ENCODE measurements around the gene SLC16A8. TPM values are rescaled to one million over a fixed set of nuclear protein-coding genes. Genes with fewer than 3 reads are reported as not detected.

SLC16A8 gene
- total RNA-seq, 1 experiment from 2014 or later = not detected

GRCh38 chr22:38074181-38075104 is 9.5 kb downstream of the SLC16A8 start:
- no peak for DNase-seq (ENCODE audit: extremely low read depth, low read depth)

- no peak for DNase-seq (ENCODE audit: extremely low read depth, low read depth)
Observed at GRCh38 chr22:38073150-38074130, 10.5 kb downstream of the SLC16A8 start.

- no peak for DNase-seq (ENCODE audit: extremely low read depth, low read depth)
Observed at GRCh38 chr22:38072322-38073149, 11.4 kb downstream of the SLC16A8 start.

- DNase-seq (ENCODE audit: extremely low read depth, low read depth) = no peak
Observed at GRCh38 chr22:38071421-38072321, 12.3 kb downstream of the SLC16A8 start.

GRCh38 chr22:38070250-38070921 is 13.6 kb downstream of the SLC16A8 start:
- no peak for DNase-seq (ENCODE audit: extremely low read depth, low read depth)

GRCh38 chr22:38069372-38070249 is 14.4 kb downstream of the SLC16A8 start:
- no peak for DNase-seq (ENCODE audit: extremely low read depth, low read depth)

- DNase-seq (ENCODE audit: extremely low read depth, low read depth) = no peak
Observed at GRCh38 chr22:38068641-38069371, 15.2 kb downstream of the SLC16A8 start.

- no peak for DNase-seq (ENCODE audit: extremely low read depth, low read depth)
Observed at GRCh38 chr22:38067761-38068360, 16.1 kb downstream of the SLC16A8 start.

- DNase-seq (ENCODE audit: extremely low read depth, low read depth) = no peak
Observed at GRCh38 chr22:38067028-38067415, 17.0 kb downstream of the SLC16A8 start.

GRCh38 chr22:38066381-38067027 is 17.5 kb downstream of the SLC16A8 start:
- no peak for DNase-seq (ENCODE audit: extremely low read depth, low read depth)

- no peak for DNase-seq (ENCODE audit: extremely low read depth, low read depth)
Observed at GRCh38 chr22:38065539-38065938, 18.4 kb downstream of the SLC16A8 start.

GRCh38 chr22:38062791-38063190 is 21.2 kb downstream of the SLC16A8 start:
- DNase-seq (ENCODE audit: extremely low read depth, low read depth) = no peak

- DNase-seq (ENCODE audit: extremely low read depth, low read depth) = peak; percentile 37
Observed at GRCh38 chr22:38056969-38057891, 26.8 kb downstream of the SLC16A8 start, which contains the start of gene PICK1. TSS of gene PICK1 (plus strand) at chr22:38057404. CDS start at chr22:38057810, 406 bp downstream.

- peak; percentile 57 for DNase-seq (ENCODE audit: extremely low read depth, low read depth)
Observed at GRCh38 chr22:38051900-38052862, 31.8 kb downstream of the SLC16A8 start.
